ENCODE data around the gene PFN3.

The PFN3 gene

DNA sequence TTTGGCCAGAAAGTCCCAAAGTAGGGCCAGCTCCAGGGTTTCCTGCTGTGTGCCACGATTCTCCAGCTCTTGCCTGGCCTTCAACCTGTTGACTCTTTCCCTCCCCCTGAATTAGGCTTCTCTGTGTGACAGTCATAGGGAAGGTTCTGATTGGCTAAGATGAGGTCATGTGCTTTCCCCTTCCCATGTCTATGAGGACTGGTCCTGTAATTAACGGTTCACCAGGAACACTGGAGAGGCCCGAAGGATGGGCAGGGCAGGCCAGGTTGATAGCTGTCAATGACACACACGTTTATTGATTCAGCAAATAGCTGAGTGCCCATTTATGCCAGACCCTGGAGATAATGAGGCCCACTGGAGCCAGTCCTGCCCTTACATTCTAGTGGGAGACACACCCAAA lies 37.2 kb upstream of the PFN3 start:
- H3K4me3 ChIP-seq (ENCODE audit: low read depth, low read length), result no peak overlapping the region
- no peak for DNase-seq (ENCODE audit: low read depth)
- TF ChIP-seq, protein P1, sequence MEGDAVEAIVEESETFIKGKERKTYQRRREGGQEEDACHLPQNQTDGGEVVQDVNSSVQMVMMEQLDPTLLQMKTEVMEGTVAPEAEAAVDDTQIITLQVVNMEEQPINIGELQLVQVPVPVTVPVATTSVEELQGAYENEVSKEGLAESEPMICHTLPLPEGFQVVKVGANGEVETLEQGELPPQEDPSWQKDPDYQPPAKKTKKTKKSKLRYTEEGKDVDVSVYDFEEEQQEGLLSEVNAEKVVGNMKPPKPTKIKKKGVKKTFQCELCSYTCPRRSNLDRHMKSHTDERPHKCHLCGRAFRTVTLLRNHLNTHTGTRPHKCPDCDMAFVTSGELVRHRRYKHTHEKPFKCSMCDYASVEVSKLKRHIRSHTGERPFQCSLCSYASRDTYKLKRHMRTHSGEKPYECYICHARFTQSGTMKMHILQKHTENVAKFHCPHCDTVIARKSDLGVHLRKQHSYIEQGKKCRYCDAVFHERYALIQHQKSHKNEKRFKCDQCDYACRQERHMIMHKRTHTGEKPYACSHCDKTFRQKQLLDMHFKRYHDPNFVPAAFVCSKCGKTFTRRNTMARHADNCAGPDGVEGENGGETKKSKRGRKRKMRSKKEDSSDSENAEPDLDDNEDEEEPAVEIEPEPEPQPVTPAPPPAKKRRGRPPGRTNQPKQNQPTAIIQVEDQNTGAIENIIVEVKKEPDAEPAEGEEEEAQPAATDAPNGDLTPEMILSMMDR (IDR thresholded peaks at IDR 0.05; ENCODE audit: low read depth, low read length, missing control alignments), result no peak

DNA sequence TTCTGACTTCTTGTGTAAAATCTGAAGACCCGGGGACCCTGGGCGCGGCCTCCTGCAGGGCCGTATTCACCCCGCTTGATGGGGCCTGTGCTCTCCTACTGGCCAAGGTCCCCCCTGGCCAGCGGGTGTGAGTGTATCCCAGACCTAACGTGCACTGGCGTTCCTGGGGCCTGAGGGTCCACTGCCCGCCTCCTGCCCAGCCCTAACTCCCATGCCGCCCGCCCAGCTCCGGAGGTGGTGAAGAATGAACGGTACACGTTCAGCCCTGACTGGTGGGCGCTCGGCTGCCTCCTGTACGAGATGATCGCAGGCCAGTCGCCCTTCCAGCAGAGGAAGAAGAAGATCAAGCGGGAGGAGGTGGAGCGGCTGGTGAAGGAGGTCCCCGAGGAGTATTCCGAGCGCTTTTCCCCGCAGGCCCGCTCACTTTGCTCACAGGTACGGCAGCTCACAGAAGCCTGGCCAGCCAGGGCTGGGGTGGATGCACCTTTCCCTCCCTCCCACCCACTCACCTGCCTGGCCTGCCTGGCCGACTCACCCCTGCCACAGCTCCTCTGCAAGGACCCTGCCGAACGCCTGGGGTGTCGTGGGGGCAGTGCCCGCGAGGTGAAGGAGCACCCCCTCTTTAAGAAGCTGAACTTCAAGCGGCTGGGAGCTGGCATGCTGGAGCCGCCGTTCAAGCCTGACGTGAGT lies 35.5 kb upstream of the PFN3 start:
- TF ChIP-seq, protein P1 (IDR thresholded peaks at IDR 0.05; ENCODE audit: low read depth, low read length, missing control alignments), result no peak
- H3K4me3 ChIP-seq (ENCODE audit: low read depth, low read length), result no peak overlapping the region
- DNase-seq (ENCODE audit: low read depth), result no peak

DNA sequence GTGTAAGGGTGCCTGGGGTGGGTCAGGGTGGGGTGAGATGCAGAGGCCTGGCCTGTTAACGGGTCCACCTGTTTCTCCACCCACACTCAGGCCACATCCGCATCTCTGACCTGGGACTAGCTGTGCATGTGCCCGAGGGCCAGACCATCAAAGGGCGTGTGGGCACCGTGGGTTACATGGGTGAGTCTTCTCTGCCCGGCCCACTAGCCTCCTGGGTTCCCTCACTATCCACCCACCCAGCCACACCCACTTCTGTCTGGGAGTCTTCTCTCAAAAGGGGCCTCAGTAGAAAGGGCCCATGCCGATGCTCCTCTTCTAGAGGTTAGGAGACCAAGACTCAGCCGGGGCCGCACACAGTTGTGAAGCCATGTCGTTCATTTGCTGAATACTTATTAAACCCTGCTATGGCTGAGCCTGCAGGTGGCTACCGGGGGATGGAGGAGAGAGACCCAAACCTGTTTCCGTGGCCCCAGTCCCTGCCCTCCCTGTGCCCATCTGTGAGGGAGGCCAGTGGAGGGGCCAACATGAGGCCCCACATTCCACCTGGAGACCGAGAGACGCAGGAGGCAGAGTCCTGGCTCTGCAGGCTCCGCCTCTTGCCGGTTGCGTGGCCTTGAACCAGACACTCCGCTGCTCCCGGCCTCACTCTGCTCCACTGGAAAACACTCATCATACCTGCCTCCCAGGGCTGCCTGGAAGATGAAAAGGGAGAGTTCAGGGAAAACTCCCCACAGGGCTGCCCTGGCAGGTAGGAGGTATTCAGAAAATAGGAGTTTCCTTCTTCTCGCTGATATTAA lies 34.7 kb upstream of the PFN3 start:
- no peak for DNase-seq (ENCODE audit: low read depth)
- TF ChIP-seq, protein P1 (IDR thresholded peaks at IDR 0.05; ENCODE audit: low read depth, low read length, missing control alignments), result no peak
- no peak overlapping the region for H3K4me3 ChIP-seq (ENCODE audit: low read depth, low read length)

DNA sequence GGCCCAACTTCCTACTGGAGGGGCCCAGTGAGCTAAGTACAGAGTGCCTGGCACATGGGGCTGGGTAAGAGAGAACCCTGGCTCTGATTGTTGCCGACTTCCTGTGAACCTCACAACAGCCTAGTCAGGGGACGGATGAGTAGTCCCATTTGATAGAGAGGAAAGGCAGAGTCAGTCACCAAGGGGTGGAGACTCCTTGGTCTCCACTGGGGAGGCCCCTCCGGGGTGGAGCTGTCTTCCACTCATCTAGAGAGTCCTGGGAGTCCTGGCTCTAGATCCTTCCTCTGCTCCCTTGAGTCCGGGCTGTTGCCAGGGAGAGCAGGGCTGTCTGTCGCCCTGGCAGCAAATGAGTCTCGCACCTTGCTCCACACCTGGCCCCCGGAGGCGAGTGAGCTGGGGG lies 34.0 kb upstream of the PFN3 start:
- no peak overlapping the region for H3K4me3 ChIP-seq (ENCODE audit: low read depth, low read length)
- DNase-seq (ENCODE audit: low read depth), result no peak
- TF ChIP-seq, protein P1 (IDR thresholded peaks at IDR 0.05; ENCODE audit: low read depth, low read length, missing control alignments), result no peak

DNA sequence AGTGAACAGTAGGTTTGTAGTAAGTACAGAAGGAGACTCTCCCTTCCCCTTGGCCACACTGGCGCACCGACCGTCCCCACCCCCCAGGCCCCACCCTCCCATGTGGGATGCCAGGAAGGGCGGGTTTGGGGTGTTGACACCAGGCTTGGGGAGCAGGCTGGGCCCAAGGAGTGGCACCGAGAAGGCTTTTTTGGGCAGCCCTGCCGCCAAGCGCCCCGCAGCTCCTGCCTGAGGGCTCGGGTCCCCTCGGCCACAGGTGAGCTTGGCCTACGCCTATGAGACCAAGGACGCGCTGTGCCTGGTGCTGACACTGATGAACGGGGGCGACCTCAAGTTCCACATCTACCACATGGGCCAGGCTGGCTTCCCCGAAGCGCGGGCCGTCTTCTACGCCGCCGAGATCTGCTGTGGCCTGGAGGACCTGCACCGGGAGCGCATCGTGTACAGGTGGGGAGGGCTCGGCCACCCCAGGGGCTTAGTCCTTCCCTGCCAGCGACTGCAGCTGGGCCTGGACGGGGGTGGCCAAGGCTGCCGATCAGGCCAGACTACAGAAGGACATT lies 33.3 kb upstream of the PFN3 start:
- DNase-seq (ENCODE audit: low read depth), result no peak
- TF ChIP-seq, protein P1 (IDR thresholded peaks at IDR 0.05; ENCODE audit: low read depth, low read length, missing control alignments), result no peak
- H3K4me3 ChIP-seq (ENCODE audit: low read depth, low read length), result no peak overlapping the region

DNA sequence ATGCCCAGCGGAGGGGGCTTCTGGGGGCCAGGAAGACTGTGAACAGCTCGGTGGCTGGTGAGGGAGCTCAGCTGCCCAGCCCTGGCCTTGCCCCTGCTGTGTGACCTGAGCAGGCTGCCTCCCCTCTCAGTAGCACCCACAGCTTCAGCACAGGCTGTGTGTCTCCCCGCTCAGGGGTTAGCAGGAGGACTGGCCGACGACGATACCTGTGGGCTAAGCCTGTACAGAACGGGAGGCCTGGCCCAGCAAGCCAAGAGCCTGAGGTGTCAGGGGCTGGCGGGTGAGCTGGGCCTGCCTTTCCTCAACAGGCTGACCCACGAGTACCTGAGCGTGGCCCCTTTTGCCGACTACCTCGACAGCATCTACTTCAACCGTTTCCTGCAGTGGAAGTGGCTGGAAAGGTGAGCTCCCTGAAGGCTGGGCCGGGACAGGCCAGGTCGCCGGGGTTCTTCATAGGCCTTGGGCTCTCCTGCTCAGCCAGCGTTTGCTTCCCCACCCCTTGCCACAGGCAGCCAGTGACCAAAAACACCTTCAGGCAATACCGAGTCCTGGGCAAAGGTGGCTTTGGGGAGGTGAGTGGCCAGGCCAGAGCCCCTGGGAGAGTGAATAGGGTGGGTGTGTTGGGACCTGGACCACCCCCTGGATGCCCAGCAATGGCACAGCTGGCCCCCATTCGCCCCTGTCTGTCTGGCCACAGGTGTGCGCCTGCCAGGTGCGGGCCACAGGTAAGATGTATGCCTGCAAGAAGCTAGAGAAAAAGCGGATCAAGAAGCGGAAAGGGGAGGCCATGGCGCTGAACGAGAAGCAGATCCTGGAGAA lies 32.6 kb upstream of the PFN3 start:
- no peak for DNase-seq (ENCODE audit: low read depth)
- no peak overlapping the region for H3K4me3 ChIP-seq (ENCODE audit: low read depth, low read length)
- TF ChIP-seq, protein P1 (IDR thresholded peaks at IDR 0.05; ENCODE audit: low read depth, low read length, missing control alignments), result no peak
